Islet of Langerhans (tissue), 1 donor: ENCODE measurements around the gene GAPDHS.

Experiments
- FAIRE-seq: peaks from one replicate; lab custom pipeline; 2011; peaks lifted over from hg19 to GRCh38; lab: Jason Lieb, UNC

GAPDHS gene

GRCh38 chr19:35511337-35511736 lies 21.9 kb upstream of the GAPDHS start:
- no peak for FAIRE-seq

GRCh38 chr19:35512831-35513627 lies 20.2 kb upstream of the GAPDHS start:
- no peak for FAIRE-seq

GRCh38 chr19:35513628-35514281 lies 19.5 kb upstream of the GAPDHS start, which contains the start of gene DMKN:
Gene DMKN (minus strand): TSS chr19:35513649. CDS start chr19:35513475, 174 bp downstream.
- FAIRE-seq: no peak

- no peak for FAIRE-seq
Measured at GRCh38 chr19:35514282-35514809, 18.9 kb upstream of the GAPDHS start.

GRCh38 chr19:35516310-35516709 lies 16.9 kb upstream of the GAPDHS start:
- no peak for FAIRE-seq

GRCh38 chr19:35517342-35517741 lies 15.9 kb upstream of the GAPDHS start:
- no peak for FAIRE-seq

- no peak for FAIRE-seq
Measured at GRCh38 chr19:35518313-35518712, 14.9 kb upstream of the GAPDHS start.

- FAIRE-seq: no peak
Measured at GRCh38 chr19:35519291-35519690, 14.0 kb upstream of the GAPDHS start.

- FAIRE-seq: no peak
Measured at GRCh38 chr19:35521124-35521743, 12.0 kb upstream of the GAPDHS start.

GRCh38 chr19:35522745-35523327 lies 10.4 kb upstream of the GAPDHS start:
- no peak for FAIRE-seq

GRCh38 chr19:35524181-35524837 lies 8.9 kb upstream of the GAPDHS start:
- FAIRE-seq: no peak

GRCh38 chr19:35525873-35526272 lies 7.4 kb upstream of the GAPDHS start:
- FAIRE-seq: no peak

- no peak for FAIRE-seq
Measured at GRCh38 chr19:35528218-35529038, 4.8 kb upstream of the GAPDHS start, which contains the start of gene SBSN. Gene SBSN (minus strand): TSS chr19:35528311. CDS start chr19:35528281, 30 bp downstream.

GRCh38 chr19:35529241-35530218 lies 3.7 kb upstream of the GAPDHS start:
- FAIRE-seq: no peak

- FAIRE-seq: no peak
Measured at GRCh38 chr19:35531291-35531690, 2.0 kb upstream of the GAPDHS start.

- FAIRE-seq: no peak
Measured at GRCh38 chr19:35533822-35534392, 651 bp downstream of the GAPDHS start.

GRCh38 chr19:35534803-35535480 lies 1.7 kb downstream of the GAPDHS start:
- no peak for FAIRE-seq

- FAIRE-seq: no peak
Measured at GRCh38 chr19:35539314-35539713, 6.1 kb downstream of the GAPDHS start.

- FAIRE-seq: no peak
Measured at GRCh38 chr19:35539850-35540249, 6.6 kb downstream of the GAPDHS start.
